ENCODE results near the gene UBL3. TPM values are rescaled to one million over a fixed set of nuclear protein-coding genes. Genes with fewer than 3 reads are reported as not detected.
A peak's percentile ranks its signal among the peaks of the same experiment; 100 is the strongest.

The UBL3 gene
- total and polyA plus RNA-seq, 8 donors = 37.2 to 50.4 (median 44.3) TPM

- Histone ChIP-seq H3K4me3 (peak overlapping the region; percentile 52 to 88), H3K27ac (peak overlapping the region; percentile 96 to 99), H3K4me1 (peaks cover 15 to 35% of the 10 kb centered on the region in 2 donors), H3K9me3 (no peaks in the 10 kb centered on the region), H3K36me3 (no peaks in the 10 kb centered on the region), H3K27me3 (no peaks in the 10 kb centered on the region)
- DNase-seq (peak in 2 of 4 donors; percentile 52 to 59), ATAC-seq (peak; percentile 5)
- intact Hi-C loops (cut with DNase I) = loop anchor here in 1 of 2 donors (5.0 kb wide), 1 partner anchor 263 kb away; no protein-coding TSS in a partner anchor
- TF ChIP-seq CTCF (IDR thresholded peaks at IDR 0.05) = no peak
These were observed 1.3 kb downstream of the UBL3 start for GRCh38 chr13:29849071-29849631.

DNA sequence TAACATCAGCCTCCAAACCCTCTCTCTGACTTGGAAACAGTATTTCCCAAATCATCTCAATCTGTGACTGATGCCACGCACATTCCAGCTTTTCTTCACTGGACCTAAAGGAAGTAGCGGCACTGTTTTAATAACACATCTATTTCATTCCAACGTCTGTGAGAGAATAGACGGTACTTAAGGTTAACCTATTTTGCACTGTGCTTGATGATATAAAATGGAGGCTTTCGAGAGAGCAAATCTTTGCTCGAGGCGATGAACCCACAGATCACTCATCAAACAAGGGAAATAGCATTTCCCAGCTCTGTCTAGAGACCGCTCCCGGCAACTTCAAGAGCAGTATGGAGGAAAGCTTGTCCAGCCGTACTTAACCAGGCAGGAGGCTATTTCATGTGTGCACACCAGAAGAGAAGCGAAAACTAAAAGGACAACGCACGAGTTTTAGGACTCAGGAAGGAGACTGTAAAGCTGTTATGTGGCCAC lies 2.9 kb downstream of the UBL3 start:
- peak overlapping the region; percentile 59 to 75 for H3K27ac ChIP-seq
- peak in 2 of 4 donors; percentile 38 to 42 for DNase-seq
- intact Hi-C loops (cut with DNase I) = loop anchor here in 1 of 2 donors (5.0 kb wide), 1 partner anchor 265 kb away; no protein-coding TSS in a partner anchor
- no peaks in the 10 kb centered on the region for H3K27me3 ChIP-seq
- H3K9me3 ChIP-seq = no peaks in the 10 kb centered on the region
- ATAC-seq = peak; percentile 1
- peaks cover 15 to 48% of the 10 kb centered on the region in 2 donors for H3K4me1 ChIP-seq
- peak overlapping the region; percentile 52 to 88 for H3K4me3 ChIP-seq
- TF ChIP-seq CTCF (IDR thresholded peaks at IDR 0.05) = no peak
- no peaks in the 10 kb centered on the region for H3K36me3 ChIP-seq

- no peaks in the 10 kb centered on the region for H3K36me3 ChIP-seq
- intact Hi-C loops (cut with DNase I) = loop anchor here in 1 of 2 donors (5.0 kb wide), 1 partner anchor 266 kb away; no protein-coding TSS in a partner anchor
- H3K4me1 ChIP-seq = peaks cover 15 to 57% of the 10 kb centered on the region in 2 donors
- H3K27me3 ChIP-seq = no peaks in the 10 kb centered on the region
- DNase-seq = no peak
- peak overlapping the region; percentile 59 to 75 for H3K27ac ChIP-seq
- peak overlapping the region; percentile 52 to 88 for H3K4me3 ChIP-seq
- no peak for ATAC-seq
- no peak for TF ChIP-seq CTCF (IDR thresholded peaks at IDR 0.05)
- no peaks in the 10 kb centered on the region for H3K9me3 ChIP-seq
These were observed 3.8 kb downstream of the UBL3 start for GRCh38 chr13:29846475-29847256.

DNA sequence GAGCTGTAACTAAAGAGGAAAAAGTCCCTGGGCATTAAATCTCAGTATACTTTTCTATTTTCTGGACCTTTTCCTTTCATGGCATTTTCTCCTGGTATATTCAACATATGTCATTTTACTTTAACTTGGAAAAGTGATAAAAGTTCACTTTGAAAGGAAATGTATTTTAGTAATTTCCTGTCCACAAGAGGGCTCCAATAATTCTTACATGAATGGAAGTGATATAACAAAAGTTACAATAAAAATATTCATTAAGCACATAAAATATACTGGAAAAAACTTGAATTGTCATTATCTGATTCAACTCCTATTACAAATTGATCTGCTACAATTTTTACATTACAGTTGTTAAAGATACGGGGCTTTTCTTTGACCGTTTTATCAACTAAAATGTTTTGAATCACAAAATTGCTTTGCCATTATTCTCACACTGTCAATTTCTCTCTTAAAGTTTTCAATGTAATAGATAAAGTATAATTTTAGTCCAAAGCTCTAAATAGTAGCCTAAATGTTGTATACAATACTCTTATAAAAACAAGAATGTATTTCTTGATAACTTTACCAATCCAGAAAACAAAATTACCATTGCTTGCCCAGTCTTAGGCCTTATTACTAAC lies 4.9 kb downstream of the UBL3 start:
- no peak for ATAC-seq
- H3K4me3 ChIP-seq = peak overlapping the region in 1 of 2 donors; percentile 88

More for the DNA sequence above, 4.9 kb downstream of the UBL3 start:
- peak in 1 of 2 donors; percentile 8 for TF ChIP-seq CTCF (IDR thresholded peaks at IDR 0.05)
- no peaks in the 10 kb centered on the region for H3K36me3 ChIP-seq
- H3K27me3 ChIP-seq = no peaks in the 10 kb centered on the region
- peak in 1 of 4 donors; percentile 14 for DNase-seq
- peaks cover 15 to 59% of the 10 kb centered on the region in 2 donors for H3K4me1 ChIP-seq
- no peaks in the 10 kb centered on the region for H3K9me3 ChIP-seq
- intact Hi-C loops (cut with DNase I) = loop anchor here in 1 of 2 donors (5.0 kb wide), 1 partner anchor 267 kb away; no protein-coding TSS in a partner anchor
- no peak overlapping the region for H3K27ac ChIP-seq
